Measurements from ENCODE around the gene HPCAL4. TPM values are rescaled to one million over a fixed set of nuclear protein-coding genes. Genes with fewer than 3 reads are reported as not detected.

The HPCAL4 gene
- total RNA-seq, 4 donors from 2014 or later = 0.11 to 0.83 (median 0.29) TPM

DNA sequence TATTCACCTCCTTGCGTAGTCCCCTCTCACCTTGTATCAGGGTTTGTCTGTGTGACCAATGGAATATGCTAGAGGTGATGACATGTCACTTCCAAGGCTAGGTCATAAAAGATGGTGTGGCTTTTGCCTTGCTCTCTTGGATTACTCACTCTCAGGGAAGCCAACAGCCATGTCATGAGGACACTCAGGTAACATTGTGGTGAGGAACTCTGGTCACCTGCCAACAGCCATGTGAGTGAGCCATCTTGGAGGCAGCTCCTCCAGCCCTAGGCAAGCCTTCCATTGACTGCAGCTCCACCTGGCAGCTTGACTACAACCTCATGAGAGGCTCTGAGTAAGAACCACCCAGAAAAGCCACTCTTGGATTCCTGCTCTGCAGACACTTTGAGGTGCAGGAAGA is 40.8 kb downstream of the HPCAL4 start:
- Histone ChIP-seq H3K27me3 (no peaks in the 10 kb centered on the region), H3K27ac (no peak overlapping the region), H3K4me1 (no peaks in the 10 kb centered on the region), H3K9me3 (no peaks in the 10 kb centered on the region), H3K36me3 (no peaks in the 10 kb centered on the region), H3K4me3 (replicated peaks in 1 of 3) (no peak overlapping the region)
- intact Hi-C loops (cut with DNase I) = no loop called here
- WGBS, 2 donors = 88 to 95% methylated on average over 1 of the region's 1 CpG
- TF ChIP-seq, protein P1, sequence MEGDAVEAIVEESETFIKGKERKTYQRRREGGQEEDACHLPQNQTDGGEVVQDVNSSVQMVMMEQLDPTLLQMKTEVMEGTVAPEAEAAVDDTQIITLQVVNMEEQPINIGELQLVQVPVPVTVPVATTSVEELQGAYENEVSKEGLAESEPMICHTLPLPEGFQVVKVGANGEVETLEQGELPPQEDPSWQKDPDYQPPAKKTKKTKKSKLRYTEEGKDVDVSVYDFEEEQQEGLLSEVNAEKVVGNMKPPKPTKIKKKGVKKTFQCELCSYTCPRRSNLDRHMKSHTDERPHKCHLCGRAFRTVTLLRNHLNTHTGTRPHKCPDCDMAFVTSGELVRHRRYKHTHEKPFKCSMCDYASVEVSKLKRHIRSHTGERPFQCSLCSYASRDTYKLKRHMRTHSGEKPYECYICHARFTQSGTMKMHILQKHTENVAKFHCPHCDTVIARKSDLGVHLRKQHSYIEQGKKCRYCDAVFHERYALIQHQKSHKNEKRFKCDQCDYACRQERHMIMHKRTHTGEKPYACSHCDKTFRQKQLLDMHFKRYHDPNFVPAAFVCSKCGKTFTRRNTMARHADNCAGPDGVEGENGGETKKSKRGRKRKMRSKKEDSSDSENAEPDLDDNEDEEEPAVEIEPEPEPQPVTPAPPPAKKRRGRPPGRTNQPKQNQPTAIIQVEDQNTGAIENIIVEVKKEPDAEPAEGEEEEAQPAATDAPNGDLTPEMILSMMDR (IDR thresholded peaks at IDR 0.05) = no peak
- no peak for TF ChIP-seq POLR2A (IDR thresholded peaks at IDR 0.05)
- no peak for DNase-seq

DNA sequence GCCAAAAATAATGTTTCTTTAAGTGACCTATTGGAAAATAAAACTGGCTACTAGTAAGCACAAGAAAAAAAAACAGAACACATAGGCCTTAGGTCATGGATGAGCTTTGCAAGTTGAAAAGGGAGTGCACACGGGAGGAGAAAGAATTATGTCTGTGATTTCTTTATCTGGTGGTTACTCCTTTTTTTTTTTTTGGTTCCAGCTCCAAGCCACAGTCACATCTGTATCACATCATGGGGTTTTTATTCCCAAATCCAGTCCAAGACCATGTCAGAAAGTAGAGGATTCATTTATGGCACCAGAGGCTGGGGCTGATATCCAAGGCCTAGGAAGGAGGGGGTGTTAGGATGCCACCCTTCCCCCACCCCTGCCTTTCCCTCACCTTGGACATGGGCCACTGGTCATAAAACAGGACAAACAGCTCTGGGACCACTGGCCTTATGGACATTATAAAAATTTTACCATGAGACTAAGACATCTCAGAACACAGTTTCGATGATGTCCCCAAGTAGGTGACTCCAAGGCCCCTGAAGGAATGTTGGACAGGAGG is 41.5 kb downstream of the HPCAL4 start:
- 91 to 92% methylated on average over 2 of the region's 2 CpGs for WGBS, 2 donors
- TF ChIP-seq POLR2A (IDR thresholded peaks at IDR 0.05) = no peak
- TF ChIP-seq, protein P1 (IDR thresholded peaks at IDR 0.05) = no peak
- Histone ChIP-seq H3K27ac (no peak overlapping the region), H3K4me1 (no peaks in the 10 kb centered on the region), H3K9me3 (no peaks in the 10 kb centered on the region), H3K27me3 (no peaks in the 10 kb centered on the region), H3K36me3 (no peaks in the 10 kb centered on the region), H3K4me3 (replicated peaks in 1 of 3) (no peak overlapping the region)
- intact Hi-C loops (cut with DNase I) = no loop called here
- DNase-seq = no peak

DNA sequence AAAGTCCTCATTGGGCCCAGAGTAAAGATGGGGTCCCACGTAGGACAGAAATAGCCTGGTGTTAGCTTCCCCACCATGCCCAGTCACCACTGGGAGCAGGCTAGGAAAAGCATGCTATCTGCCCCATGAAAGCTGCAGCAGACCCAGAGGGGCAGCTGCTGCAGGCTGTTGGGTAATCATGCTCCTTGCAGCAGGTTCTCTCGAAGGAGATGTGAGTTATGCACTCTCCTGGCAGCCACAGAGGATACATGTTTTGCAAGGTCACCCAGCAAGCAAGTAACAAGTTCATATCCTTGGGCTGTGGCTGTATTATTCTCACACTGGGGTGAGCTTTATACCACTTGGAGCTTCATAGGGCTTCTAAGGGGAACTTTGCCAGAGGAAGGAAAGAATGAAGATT is 42.7 kb downstream of the HPCAL4 start:
- no peak for DNase-seq
- H3K36me3 ChIP-seq = no peaks in the 10 kb centered on the region
- no peaks in the 10 kb centered on the region for H3K4me1 ChIP-seq
- no peaks in the 10 kb centered on the region for H3K27me3 ChIP-seq
- TF ChIP-seq, protein P1 (IDR thresholded peaks at IDR 0.05) = no peak
- no peak for TF ChIP-seq POLR2A (IDR thresholded peaks at IDR 0.05)
- H3K9me3 ChIP-seq = no peaks in the 10 kb centered on the region
- intact Hi-C loops (cut with DNase I) = no loop called here
- WGBS, 2 donors = 68 to 97% methylated on average over 2 of the region's 2 CpGs
- H3K27ac ChIP-seq = no peak overlapping the region
- no peak overlapping the region for H3K4me3 ChIP-seq (replicated peaks in 1 of 3)

DNA sequence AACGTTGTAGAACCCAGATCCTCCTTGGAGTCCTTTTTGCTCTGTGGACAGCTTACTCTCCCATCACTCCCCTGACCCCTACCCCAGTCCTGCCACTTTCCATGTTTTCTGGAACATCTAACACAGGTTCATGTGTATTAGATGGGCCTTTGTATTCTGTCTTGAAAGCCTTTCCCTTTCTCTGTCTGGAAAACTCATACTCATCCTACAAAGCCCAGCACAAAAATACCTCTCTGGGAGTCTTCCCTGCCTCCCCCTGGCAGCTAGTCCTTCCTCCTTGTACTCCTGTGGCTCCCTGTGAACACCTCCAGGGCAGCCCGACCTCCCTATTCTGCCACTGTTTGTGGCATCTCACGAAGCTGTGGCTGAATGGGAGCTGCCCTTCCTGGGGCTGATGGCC is 44.0 kb downstream of the HPCAL4 start:
- Histone ChIP-seq H3K4me1 (no peaks in the 10 kb centered on the region), H3K27me3 (no peaks in the 10 kb centered on the region), H3K36me3 (no peaks in the 10 kb centered on the region), H3K27ac (peak overlapping the region in 2 of 3 donors; percentile 23 to 52), H3K4me3 (replicated peaks in 1 of 3) (no peak overlapping the region), H3K9me3 (no peaks in the 10 kb centered on the region)
- TF ChIP-seq POLR2A (IDR thresholded peaks at IDR 0.05) = no peak
- TF ChIP-seq, protein P1 (IDR thresholded peaks at IDR 0.05) = no peak
- WGBS, 2 donors = 74 to 78% methylated on average over 3 of the region's 3 CpGs
- no peak for DNase-seq
- intact Hi-C loops (cut with DNase I) = no loop called here

DNA sequence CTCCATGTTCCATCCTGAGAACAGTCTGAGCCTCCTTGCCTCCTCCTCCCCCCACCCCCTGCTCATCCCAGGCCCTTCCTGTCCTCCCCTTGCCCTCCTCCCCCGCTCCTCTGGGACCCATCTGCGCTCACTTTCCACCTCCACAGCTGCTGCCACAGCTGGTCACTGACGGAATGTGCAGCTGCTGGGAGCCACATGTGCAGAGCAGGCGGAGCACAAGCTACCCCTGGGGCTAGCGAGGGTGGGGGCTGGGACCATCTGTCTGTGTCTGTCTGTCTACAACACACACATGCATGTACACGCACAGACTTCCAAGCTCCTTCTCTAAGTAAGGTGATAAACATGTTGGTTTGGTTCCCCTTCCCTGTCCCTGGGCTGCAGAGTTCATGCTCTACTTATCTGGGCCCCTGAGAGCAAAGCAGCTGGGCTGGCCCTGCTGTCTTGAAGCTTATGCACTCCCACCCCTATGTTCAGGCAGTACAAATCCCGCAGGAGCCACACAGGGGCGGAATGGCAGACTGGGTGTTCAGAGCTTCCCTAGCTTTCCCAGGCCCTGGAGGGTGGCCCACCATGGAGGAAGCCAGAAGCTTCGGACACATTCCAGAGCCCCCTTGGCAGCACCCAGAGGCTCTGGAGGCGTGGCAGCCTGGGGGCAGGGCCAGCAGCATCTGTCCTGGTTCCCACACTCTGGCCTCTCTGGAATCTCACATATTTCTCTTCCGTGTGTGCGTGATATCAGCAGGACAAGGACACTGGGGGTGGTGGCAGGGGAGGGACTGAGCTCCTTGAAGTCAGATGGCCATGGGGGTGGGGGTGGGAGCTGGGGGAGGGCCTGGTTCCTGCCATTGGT is 44.8 kb downstream of the HPCAL4 start:
- Histone ChIP-seq H3K4me1 (no peaks in the 10 kb centered on the region), H3K9me3 (no peaks in the 10 kb centered on the region), H3K27ac (peak overlapping the region in 1 of 3 donors; percentile 52), H3K36me3 (no peaks in the 10 kb centered on the region), H3K4me3 (replicated peaks in 1 of 3) (no peak overlapping the region), H3K27me3 (no peaks in the 10 kb centered on the region)
- 48 to 53% methylated on average over 8 of the region's 12 CpGs for whole genome bisulfite sequencing, 2 donors
- TF ChIP-seq, protein P1 (IDR thresholded peaks at IDR 0.05) = no peak
- no peak for TF ChIP-seq POLR2A (IDR thresholded peaks at IDR 0.05)
- intact Hi-C loops (cut with DNase I) = no loop called here
- DNase-seq = peak in 1 of 2 donors; percentile 21

Measured in thyroid gland (tissue), 4 donors.